DMS 273 treated with DMSO at 0.1 percent for 48 hours (cell line): ENCODE data around the gene TBP.

Source experiments
- DNase-seq: peaks from one replicate; lab custom pipeline; 2025; lab: John Stamatoyannopoulos, UW

The TBP gene

DNA sequence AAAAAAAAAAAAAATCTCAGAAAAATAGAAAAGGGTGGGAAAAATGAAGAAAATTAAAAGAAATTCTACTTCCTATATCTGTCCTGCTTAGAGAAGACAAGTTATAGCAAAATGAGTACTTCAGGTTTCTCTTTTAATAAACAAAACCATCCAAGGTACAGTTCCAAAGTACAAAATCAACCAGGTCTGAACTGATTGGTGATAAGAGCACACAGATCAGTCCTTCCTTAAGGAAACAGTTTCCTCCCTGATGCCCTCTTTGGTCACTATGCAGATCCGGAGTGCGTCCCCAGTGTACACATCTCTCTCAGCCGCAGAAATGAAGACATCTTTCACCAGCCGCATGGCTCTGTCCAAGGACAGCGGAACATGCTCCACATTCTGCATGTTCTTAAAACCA lies 19.2 kb upstream of the TBP start:
- DNase-seq: no peak

DNA sequence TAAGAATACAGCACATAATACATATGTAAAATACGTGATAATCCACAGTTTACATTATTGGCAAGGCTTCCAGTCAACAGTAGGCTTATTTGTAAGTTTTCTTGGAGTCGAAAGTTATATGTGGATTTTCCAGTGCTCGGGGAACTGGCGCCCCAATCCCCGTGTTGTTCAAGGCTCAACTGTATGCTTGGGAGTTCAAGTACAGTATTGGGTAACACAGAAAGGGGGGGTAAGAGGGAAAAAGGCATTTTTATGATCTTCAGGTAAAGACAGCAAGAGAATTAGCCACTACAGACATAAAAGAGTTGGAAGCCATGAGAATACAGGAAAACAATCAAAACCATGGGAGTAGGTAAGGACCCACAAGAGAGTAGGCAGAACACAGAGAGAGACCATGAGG lies 17.5 kb upstream of the TBP start:
- no peak for DNase-seq

DNA sequence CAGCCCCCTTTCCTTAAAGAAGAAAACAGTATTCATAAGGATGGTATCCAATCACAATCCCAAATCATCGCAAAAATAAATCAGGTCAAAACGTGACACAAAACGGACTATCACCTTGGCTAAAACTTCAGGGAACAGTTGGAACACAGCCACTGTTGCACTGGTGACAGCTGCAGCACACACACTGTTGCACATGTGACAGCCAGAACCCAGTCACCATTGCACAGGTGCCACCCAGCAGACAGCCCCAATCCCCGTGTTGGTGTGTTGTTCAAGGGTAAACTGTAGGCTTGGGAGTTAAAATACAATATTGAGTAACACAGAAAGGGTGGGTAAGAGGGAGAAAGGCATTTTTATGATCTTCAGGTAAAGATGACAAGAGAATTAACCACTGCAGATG lies 16.8 kb upstream of the TBP start:
- no peak for DNase-seq

DNA sequence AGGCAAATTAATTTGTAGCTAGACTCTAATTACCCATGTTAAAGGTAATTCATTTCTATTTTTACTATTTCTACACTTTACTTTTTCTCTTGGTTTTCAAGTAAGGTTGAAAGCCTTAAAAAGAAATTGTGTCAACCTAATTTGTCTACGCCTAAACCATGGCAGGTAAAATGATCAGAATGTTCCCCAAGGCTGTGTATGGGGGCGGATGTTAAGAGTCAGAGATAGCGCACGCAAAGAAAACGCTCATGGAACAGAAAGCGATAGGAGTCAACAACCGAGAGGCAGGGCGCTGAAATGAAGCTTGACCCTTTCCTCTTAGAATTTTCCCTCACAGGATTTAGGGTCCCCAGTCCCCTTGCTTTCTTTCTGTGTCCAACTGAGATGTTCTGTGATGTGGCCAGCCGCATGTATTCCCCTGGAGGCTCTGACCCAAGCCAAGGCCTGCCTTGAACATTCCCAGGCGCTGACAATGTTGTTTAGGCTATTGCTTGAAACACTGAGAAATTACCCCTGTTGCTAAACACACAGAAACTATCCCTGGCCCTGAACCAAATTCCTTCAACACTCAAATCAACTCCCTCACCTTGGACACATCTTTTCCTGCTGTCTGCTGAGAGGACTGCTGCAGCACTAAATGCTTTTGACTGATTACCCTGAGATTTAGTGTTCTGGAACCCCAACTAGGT lies 12.0 kb upstream of the TBP start:
- DNase-seq: no peak

DNA sequence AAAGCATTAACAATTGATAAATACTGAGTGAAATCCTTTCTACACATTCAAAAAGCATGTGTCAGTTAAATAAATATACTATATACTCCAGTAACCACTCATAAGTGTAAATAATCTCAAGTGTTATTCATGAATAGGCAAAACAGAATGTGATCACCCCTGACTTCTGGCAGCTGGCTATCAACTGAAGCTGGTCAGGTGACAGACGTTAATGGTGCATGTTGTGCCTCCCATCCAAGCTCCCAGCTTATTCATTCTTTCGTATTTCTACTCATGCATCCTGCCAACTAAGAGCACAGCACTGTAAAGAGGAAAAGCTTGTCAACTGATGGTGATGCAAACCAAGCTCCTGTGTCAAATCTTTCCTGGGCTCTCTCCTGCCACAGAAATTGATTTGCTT lies 8.8 kb upstream of the TBP start:
- DNase-seq: no peak

DNA sequence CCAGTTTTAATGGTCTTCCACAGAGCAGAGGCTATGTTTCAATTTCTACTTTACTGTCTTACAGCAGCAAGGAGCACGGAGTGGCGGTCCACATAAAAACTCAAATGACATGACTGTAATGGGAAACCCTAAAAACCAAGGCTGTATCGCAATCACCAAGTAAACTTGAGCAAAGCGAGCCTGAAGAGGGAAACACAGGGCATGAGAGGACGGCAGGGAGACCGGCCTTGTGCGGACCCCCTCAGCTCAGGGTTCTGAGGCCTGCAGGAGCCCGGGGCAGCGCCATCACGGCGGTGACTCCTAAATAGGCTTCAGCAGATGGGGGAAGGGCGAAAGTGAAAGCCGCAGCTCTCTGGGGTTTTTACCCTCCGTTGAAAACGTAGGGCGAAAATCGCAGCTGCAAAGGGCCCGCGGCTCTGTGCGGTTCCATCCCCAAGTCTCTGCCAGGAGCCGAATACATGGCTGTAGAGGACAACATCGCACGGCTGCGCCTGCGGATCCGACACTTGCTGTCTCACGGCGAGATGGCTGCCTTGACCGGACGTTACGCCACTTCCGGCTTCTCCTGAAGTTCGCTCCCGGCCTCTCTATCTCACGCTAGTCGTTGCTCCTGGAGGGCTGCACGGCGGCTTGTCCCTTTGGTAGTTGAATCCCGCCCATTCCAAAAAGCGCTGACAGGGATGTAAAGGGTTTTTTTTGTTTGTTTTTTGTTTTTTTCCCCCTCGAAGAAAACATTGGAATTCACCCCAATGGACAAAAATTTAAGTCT lies 1.2 kb upstream of the TBP start, which contains the start of gene PSMB1:
Gene PSMB1, minus strand, starts transcription at position 543 of the 769 bp plus-strand sequence. Its CDS starts 65 bp downstream, at position 478.
- peak; percentile 81 for DNase-seq

DNA sequence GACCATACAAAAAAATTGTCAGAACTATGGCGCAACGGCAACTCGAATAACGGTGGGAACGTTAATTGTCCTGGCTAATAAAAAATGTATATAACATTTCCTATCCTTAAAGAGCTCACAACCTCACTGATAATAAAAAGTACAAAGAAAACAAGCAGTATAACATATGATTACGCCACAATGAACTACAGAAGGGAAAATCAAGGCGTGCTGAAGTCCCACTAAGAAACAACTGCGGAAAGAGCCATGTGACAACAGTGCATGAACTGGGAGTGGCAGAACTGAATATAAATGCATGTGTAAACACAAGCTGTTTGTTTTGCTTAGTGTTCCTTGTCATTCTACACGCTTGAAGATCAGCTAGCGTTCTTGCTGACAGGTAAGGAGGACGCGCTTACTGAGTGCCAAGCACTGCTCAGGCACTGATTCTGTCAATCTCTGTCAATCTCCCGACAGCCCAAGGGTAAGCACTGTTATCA lies 596 bp upstream of the TBP start:
- peak; percentile 85 for DNase-seq

DNA sequence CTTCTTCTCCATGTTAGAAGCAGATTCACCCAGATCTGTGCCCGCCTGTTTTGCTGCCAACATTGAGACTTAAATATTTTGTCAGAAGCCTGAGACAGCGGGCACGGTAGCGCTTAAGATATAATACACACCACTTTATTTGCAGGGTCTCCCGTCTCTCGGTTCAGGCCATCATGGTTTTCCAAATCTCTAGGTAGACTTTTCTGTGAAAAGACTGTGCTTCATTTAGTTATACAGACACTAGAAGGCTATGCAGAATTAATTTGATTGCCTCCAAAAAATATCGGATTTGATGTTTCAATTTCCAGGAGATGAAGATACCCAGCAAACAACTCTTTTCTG lies 598 bp downstream of the TBP start:
- no peak for DNase-seq

DNA sequence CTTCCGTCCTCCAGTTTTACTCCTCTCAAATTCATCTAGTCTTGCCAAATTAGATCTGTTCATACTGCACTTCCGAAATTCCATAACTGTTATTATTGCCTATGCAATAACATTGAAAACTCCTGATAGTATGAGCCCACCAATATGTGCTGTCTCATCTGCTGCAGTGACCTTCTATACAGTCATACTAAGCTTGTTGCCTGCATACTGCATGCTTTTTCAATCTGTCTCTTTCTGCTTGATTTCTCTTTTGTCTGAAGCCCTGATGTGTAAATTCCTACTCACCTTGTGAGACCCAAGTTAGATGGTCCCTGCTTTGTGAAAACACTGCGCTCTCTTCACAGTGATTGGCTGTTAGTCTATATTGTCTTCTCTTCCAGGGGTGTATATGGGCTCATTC lies 1.1 kb downstream of the TBP start:
- DNase-seq: no peak

DNA sequence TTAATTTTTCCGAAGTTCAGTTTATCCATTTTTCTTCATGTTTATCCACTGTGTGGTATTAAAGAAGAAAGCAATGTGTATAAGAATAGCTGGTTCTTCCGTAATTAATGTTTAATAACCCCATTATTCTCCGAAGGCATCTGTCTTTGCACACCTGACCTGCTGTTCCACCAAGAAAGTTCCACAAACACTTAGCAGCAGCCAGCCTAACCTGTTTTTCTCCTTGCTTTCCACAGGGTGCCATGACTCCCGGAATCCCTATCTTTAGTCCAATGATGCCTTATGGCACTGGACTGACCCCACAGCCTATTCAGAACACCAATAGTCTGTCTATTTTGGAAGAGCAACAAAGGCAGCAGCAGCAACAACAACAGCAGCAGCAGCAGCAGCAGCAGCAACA lies 7.4 kb downstream of the TBP start:
- no peak for DNase-seq

DNA sequence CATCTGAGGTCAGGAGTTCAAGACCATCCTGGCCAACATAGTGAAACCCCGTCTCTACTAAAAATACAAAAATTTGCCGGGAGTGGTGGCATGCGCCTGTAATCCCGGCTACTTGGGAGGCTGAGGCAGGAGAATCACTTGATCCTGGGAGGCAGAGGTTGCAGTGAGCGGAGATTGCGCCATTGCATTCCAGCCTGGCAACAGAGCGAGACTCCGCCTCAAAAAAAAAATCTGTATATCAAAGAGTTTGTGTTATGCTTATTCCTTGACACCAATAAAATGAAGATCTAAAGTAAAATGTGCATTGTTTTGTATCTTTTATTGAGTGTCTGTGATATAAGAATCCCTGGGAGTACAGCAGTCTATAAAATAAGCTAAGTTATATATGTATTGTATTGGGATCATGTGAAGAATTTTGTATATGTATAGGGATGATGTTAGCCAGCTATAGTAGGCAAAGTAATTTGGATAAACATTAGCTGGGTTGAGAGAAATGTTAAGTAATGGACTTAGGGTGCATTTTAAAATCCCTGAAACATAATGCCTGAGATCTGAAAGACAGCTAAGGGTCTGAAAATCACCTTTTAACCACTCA lies 10.9 kb downstream of the TBP start:
- DNase-seq: no peak

DNA sequence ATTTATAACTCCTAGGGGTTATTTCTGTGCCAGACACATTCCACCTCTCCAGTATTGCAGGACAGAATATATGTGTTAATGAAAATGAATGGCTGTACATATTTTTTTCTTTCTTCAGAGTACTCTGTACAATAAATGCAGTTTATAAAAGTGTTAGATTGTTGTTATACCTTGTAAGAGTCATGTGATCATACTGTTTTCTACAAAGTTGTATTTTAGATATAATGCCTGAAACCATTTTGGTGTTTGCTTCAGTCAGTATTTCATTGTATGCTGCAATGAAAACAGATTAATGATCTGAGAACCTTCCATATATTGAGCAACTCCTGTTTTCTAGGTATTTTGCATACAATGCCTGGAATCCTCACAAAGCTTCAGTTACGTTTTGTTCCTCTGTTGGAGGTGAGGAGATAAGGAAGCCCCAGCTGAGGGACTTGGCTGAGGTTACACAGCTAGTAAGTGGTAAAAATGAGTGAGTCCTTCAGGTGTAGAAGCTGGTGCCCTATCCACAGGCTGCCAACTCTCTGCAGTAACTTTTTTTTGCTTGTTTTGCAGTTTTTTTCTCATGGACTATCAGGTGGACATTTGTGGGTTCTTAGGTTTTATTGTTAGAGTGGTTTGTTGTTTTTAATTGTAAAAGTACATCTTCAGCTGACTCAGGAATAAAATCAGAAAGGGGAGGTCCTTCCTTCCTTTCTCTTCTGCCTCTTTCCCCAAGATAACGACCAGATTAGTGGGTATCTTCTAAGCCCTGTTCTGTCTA lies 18.7 kb downstream of the TBP start:
- DNase-seq: no peak

DNA sequence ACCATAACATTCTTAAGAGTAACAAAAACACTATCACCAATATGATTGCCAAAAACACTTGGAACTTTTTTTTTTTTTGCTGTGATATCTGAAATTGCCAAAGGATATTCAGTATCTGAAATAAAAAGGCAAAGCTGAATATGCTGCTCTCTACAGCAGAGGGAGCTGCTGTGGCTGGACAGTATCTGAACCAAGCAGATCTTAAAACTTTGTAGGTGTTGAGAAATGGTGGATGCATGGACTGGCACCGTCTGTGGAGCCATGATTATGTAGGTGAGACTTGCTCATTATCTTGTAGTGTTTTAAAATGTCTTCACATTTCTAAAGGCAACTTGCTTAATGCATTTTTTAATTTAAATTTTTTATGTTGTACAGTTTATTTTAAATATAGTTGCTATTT lies 21.1 kb downstream of the TBP start:
- peak; percentile 9 for DNase-seq

DNA sequence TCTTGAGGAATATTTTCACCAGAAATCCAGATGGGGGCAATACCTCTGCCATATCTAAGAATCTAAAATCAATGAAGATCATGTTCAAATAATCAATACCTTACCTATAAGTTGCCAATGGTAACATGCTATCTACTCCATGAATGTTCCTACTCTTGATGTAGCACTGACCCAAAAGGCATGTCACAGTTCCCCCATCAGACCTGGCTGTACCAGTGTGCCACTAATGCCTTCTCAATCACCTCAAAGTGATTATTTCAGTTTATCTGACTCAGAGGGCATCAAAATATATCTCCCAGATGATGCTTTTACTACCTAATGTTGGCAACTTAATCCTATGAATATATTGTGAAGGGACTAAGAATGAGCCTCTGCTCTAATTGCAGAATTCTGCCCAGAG lies 24.7 kb downstream of the TBP start:
- DNase-seq: no peak

DNA sequence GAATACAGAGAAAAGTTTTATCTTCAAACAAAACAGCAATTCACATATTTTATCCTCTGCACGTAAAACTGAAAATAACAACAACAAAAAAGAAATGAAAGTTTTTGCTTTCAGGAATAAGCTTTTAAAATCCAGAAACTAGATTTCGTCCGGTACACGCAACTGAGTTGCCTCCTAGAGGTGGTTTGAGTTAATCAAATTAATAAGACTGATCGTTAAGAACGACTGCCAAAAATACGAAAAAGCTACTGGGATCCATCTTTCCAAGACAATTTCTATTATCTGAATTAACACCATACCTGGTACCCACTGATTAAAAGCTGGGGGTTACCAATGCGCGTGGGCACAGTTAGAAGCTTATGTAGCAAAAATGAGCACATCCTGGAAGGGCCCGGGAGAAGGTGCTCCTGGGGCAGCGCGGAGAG lies 29.6 kb downstream of the TBP start:
- no peak for DNase-seq

DNA sequence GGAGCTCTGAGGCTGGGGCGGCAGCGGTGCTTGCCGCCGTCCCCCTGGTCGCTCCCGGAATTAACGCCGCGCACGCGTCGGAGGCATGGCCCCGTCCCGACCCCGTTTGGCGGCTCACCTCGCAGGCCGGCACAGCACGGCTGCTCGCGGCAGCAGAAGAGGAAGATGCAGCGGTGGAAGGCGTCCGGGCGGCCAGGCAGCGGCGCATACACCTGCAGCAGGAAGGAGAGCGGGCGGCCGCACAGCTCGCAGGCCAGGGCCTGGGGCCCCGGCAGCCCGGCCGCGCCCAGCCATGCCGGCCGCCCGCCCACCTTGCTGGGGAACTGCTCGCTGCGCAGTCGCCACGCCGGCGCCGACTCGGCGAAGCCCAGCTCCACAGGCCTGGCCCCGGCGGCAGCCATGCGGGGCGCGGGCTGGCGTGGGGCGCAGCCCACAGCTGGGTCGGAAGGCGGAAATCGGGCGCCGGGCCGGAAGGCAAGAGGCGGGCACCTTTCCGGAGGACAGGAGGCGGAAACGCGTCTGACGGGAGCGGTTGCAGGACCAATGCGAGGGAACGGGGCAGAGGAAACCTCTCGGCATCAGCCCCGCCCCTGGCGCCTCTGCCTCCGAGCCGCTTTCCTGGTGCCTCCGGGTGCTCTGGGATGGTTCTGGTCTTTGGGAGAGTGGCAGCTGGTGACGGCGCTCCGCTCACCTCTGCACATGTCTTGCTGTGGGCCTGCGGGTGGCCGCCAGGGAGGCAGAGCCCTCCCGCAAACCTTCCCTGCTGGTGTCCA lies 30.2 kb downstream of the TBP start, which contains the start of gene PDCD2:
Gene PDCD2, minus strand, starts transcription at position 457 of the 773 bp plus-strand sequence. Its CDS starts 56 bp downstream, at position 401.
- DNase-seq: peak; percentile 90

DNA sequence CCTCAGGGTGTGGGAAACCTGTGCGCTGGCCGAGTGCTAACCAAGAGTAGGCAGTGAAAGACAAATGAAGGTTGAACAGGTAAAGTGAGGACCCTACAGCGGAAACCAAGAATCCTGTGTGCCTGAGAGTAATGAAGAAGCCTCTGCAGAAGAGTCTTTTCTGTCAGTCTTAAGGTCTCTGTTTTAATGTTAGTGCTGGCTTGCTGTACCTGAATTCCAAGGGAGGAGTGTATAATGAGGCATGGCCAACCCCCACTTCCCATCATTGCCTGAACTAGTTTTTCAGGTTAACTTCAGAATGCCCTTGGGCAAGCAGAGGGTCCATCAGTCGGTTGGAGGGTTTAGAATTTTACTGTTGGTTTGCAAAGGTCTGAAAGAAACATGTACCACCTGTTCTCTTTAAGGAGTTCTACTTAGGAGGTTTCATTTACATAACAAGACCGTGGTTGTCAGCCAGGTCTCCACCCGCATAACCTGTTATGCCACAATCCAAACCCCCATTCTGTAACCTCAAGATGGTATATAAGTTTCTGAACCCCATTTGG lies 30.9 kb downstream of the TBP start:
- no peak for DNase-seq

DNA sequence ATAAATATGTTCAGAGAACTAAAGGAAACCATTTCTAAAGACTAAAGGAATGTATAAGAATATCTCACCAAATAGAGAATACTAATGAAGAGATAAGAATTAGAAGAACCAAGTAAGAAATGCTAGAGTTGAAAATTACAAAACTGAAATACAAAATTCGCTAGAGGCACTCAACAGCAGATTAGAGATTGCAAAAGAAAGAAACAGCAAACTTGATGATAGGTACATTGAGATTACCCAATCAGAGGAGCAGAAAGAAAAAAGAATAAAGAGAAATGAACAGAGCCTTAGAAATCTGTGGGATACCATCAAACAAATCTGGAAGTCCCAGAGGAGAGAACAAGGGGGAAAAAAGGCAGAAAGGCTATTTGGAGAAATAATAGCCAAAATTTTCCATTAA lies 36.6 kb downstream of the TBP start:
- DNase-seq: no peak

DNA sequence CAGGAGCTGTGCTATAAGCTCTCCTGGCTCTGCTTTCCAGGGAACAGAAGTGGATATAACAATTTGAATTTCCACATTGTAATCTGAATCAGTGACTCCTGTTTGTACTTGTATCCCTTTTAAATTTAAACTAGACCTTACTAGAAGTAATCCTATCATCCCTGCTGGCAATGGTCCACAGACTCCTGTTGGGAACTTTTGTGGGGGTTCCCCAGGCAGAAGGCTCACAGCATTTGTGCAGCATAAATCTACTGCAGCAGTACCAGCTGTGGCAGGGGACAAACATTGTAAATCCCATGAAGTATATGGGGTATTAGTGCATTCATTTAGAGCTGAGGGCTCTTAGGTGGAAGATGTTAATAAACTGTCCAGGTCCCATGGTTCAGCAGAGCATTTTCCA lies 42.3 kb downstream of the TBP start:
- DNase-seq: no peak

DNA sequence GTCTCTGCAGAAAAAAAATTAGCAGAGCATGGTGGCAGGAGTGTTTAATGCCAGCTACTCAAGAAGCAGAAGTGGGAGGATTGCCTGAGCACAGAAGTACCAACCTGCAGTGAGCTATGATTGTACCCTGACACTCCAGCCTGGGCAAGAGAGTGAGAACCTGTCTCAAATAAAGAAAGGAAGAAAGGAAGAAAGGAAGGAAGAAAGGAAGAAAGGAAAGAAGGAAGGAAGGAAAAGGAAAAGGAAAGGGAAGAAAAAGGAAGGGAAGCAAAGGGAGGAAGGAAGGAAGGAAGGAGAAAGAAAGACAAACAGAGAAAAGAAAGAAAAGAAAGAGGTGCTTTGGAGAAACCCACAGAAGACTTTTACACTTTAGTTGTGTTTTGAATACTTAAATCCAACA lies 43.1 kb downstream of the TBP start:
- no peak for DNase-seq

DNA sequence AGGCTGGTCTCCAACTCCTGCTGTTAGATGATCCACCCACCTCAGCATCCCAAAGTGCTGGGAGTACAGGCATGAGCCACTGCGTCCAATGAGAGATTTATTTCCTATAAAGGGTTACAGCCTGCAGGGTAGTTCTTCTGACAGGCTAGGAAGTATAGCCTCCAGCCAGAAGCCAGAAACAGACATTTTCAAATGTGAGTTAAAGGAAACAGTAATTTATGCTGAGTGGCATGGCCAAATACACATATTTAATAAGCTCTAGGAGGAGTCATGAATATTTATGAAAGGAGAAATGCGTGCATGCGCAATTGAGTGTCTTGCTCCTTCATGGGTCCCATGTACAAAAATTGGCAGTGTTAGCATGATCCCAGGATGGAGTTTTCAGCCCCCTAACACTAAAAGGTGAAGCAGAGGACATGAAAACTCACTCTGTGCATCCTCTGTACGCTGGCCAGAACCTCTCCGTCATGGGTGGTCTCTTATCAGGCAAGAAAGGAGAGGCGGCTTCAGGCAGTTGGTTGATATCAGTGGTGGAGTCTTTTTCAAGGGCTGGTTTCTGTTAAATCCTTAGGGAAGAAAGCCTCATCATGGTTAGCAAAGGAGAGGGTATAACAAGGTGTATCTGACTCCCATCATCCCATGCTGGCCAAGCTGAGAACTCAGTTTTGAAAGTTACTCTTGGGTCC lies 51.5 kb downstream of the TBP start:
- DNase-seq: no peak
